GM21619 (cell line): ENCODE data around the gene KRT12.
"Not testable (repeated sequence)": the region's sequence is repeated elsewhere in the genome, so short reads cannot be mapped to it uniquely, and the experiment has no call there.

Experiments used
- ATAC-seq: cut with Tn5 transposase; IDR thresholded peaks from one replicate; pipeline ENCODE4 v1.9.1; 2021; ENCODE audit not compliant: unreplicated experiment

KRT12 gene

DNA sequence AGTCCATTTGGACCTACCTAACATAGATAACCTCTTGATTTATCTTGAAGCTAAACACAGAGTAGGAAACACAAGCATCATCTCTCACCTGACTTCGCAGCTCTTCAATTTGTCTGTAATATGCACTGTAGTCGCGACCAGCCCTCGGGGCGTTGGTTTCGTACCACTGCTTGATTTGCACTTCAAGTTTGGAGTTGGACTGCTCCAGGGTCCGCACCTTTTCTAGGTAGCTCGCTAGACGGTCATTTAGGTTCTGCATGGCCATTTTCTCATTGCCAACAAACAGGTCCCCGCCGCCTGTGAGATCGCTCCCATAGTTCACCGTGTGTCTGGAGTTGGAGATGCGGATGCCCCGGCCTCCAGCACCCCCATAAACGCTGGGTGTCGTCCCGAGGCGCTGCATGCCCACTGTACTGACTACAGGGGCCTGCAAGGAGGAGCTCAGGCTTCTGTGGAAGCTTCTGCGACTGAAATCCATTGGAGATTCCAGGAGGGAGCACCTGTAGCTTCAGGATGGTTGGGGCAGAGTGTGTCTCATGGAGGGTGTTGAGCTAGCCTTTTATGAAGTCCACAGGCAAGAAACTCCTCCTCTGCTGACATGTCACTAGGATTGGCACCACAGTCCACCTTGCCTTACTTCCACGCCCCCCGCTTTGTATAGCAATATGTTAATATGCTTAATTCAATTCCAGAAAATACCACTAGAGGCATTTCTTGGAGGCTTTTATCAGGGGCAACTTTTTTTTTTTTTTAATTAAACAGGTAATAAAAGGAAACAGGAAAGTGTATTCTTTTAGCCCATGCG lies 17.9 kb upstream of the KRT12 start, which contains the start of gene KRT20:
KRT20 (minus strand) TSS at position 535 of the 805 bp plus-strand sequence; CDS start at position 478, 57 bp downstream.
- no peak for ATAC-seq

GRCh38 chr17:40883626-40884334 lies 16.8 kb upstream of the KRT12 start:
- no peak for ATAC-seq

DNA sequence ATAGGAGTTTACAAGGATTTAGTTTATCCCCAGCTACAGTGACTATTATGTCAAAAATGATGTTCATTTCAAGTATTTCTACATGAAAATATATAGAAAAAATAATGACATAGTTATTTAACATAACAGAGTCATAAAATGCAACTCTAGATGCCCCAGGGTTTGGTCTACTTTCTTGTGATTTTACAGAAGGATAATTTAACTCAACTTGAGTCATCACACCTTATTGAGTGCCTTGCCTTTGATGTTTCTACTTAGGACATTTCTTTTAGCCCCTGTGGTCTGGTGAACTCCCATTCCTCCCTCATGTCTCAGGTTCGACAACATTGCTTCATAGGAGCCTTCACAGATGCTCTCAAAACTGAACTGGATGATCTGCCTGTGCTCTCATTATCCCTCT lies 16.0 kb upstream of the KRT12 start:
- no peak for ATAC-seq

DNA sequence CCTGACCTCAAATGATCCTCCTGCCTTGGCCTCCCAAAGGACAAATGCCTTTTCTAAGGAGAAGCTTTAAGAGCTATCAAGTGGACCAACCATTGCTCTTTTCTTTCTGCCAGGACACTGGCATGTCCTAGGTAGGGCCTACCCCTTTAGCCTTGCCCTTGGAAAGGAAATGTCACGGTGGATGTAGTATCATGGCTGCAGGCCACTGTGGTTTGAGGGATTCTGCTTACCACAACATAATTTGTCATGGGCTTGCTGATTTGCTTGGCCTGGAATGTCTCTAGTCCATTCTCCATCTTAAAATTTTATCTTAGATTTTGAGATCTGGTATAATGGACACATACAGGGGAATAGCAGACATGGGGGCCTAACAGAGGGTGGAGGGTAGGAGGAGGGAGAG lies 12.0 kb upstream of the KRT12 start:
- ATAC-seq, result no peak

DNA sequence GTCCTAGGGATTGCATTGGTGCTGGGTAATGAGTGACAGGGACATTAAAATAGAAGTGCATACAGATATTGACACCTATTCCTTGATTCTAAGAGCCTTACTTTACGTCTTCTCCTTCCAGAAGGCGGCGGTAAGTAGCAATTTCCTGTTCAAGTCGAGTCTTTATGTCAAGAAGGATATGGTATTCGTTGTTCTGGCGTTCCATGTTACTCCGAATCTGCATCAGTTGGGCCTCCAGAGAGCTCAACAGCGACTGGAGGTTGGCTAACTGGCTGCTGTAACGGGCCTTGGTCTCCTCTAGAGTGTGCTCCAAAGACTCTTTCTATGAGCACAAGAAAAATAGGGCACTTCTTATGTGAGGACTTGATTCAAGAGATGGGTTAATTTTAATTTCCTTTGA lies 11.0 kb upstream of the KRT12 start:
- no peak for ATAC-seq

DNA sequence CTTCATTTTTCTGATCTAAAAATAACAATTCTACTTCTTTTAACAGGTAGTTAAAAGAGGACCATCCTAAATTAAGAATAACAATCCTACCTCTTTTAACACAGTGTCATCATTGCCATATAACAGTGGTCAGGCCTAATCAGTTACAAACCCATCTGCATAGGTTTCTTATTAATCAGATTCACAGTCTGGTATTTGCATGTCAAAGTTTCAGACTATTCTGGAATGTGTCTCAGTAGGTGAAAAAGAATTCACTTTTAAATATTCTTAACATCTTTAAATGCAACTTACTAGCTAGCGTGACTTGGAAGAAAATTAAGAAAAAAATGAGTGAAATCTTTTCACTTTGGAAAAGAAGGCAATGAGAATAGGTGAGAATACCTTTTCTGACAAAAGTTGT lies 6.8 kb upstream of the KRT12 start:
- ATAC-seq, result no peak

DNA sequence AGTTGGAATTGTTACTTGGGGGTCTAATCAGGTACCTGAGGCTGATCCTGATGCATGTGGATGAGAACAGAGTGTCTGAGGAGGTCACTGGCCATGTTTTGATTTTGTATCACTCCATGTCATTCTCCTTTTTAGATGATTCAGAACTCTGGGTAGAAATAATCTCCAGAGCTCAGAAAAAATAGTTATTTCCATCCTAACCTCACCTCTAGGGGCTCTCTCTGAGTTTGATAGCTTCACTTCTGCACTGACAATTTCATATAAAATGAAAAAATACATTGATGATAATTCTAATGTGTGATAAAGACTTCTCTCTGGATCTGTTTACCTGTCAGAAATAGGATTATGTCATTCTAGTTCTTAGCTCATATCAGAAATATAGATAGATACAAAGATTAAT lies 6.2 kb upstream of the KRT12 start:
- ATAC-seq, result no peak

GRCh38 chr17:40872416-40872815 lies 5.4 kb upstream of the KRT12 start:
- no peak for ATAC-seq

GRCh38 chr17:40871316-40871715 lies 4.3 kb upstream of the KRT12 start:
- ATAC-seq, result no peak

- ATAC-seq, result no peak
Measured at GRCh38 chr17:40870136-40870535, 3.1 kb upstream of the KRT12 start.

DNA sequence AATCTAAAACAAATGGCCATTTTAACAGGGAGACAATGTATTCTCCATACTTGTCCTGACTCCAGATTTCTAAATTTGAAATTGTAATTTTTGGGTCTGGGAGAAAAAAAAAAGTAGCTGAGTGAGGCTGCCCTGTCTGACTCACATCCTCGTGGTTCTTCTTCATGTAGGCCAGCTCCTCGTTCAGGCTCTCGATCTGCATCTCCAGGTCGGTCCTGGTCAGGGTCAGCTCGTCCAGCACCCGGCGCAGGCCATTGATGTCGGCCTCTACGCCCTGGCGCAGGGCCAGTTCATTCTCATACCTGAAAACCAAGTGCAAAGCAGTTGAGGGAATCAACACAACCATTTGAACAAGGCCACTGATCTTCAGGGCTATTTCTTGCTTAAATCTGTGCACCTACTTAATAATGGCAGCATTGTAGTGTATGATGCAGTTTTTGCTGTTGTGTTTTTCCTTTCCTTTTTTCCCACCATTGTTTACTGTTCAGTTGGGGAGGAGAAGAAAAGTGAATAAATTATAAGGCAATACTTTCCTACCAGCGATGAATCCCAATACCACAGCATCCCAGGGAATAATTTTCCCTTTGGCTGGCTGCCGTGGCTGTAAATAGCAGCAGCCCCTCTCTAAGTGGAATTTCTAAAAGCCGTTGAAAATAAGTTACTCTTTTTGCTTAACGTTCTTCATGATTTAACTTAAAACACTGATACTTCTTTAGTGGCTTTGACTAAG lies 2.2 kb downstream of the KRT12 start:
- ATAC-seq, result no peak

- no peak for ATAC-seq
Measured at GRCh38 chr17:40862985-40863733, 3.9 kb downstream of the KRT12 start.

- ATAC-seq, result no peak
Measured at GRCh38 chr17:40859536-40859935, 7.5 kb downstream of the KRT12 start.

DNA sequence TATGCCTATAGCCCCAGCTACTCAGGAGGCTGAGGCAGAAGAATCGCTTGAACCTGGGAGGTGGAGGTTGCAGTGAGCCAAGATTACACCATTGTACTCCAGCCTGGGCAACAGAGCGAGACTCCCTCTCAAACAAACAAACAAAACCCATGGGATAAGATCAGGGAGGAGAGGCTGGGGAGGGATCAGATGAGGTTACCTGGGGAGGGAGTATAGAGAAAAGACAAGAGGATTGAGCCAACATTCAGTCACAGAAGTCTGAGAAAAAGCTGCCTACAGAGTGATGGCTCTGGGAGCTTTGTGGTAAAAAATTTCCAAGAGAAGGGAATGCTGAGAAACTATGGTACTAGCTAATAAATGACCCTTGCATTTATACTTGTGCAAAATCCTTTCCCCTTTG lies 8.4 kb downstream of the KRT12 start:
- not testable (repeated sequence) for ATAC-seq

- ATAC-seq, result no peak
Measured at GRCh38 chr17:40857535-40857934, 9.5 kb downstream of the KRT12 start.

GRCh38 chr17:40854175-40854814 lies 12.7 kb downstream of the KRT12 start:
- ATAC-seq, result no peak

GRCh38 chr17:40852364-40852763 lies 14.7 kb downstream of the KRT12 start:
- ATAC-seq, result no peak

GRCh38 chr17:40850293-40850972 lies 16.6 kb downstream of the KRT12 start:
- no peak for ATAC-seq

DNA sequence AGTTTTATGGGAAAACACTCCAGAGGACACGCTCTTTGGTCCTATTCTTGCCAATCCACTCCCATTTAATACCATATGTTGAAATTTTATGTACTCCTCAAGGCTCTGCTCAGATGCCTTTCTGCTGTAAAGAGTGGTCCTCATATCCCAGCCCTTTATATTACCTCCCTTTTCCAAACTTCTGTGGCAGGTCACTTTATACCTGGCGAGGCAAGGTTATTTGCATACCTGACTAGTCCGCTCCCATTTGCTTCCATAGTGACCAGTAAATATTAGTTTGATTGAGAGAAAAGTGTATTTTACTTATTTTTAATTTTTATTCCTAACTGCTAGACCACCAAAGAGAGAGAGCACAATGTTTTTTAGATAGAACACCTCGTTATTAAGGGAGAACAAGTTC lies 17.3 kb downstream of the KRT12 start:
- no peak for ATAC-seq
